ENCODE results near the gene LRRN1.
"Not testable (repeated sequence)": the region's sequence is repeated elsewhere in the genome, so short reads cannot be mapped to it uniquely, and the experiment has no call there.

Gene LRRN1

DNA sequence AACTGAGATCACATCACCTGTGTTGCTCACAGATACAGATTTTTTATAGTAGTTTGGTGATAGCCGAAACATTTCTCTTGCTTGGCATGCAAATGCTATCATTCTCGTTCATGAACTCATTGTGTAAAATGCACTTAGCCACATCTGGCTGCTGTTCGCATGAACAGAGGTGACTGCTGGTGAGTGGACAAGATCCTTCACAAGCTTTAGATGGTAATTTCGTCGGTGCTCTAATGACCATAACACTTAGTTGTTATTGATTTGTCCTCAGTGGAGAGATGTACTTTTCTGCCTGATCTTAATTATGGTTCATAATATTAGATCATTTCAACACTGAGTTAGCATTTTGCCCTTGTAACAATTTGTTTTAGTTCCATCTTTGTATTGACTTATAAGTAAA lies 13.8 kb downstream of the LRRN1 start:
- no peak for DNase-seq

DNA sequence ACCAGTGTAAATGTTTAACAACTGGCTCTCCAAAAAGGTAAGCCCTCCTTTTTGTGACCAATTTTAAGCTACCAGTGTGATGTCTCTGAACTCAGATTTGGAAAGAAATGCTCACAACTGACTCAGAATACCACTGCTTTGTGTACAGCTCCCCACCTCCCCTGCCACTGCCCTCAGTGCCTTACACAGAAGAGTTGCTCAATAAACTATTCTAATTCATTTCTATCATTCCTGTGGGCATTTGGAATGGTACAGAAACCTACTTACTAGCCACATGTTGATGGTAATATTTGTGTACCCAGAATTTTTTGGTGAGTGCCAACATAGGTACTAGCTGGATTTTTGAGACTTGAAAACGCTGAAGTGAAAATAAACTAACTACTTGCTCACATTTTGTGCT lies 16.0 kb downstream of the LRRN1 start:
- DNase-seq = no peak

DNA sequence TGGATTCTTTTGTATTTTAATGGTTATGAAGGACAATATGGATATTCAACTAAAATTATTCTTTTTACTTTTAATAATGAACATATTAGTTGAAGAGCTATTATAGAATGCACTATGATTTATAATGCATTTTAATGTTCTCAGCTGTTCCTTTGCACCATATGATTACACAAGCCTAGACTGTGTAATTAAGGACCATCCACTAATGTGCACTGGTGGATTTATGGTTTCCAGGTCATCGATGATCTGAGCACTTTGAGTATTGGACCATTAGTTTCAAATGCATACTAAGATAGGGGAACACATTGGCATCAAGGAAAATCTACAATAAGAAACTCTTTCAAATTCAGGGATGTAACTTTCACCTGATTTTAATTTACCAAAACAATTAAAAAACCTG lies 16.8 kb downstream of the LRRN1 start:
- DNase-seq = no peak

DNA sequence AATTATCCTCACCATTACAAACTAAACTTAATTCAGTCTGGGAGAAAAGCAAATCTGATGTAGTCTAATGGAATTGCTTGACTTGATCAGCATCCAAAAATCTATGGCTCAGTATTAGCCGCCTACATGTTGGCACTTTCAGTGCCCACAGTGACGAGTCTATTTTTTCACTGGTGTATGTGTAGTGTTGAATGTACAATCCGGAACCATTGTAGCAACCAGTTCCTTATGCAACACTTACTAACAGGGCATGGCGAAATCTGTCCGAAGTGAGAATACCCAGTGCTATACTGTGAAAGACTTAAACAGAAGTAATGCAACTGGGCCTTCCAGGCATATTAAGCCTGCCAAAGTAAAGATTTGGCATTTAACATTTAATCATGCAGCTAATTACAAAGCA lies 18.6 kb downstream of the LRRN1 start:
- DNase-seq = no peak

DNA sequence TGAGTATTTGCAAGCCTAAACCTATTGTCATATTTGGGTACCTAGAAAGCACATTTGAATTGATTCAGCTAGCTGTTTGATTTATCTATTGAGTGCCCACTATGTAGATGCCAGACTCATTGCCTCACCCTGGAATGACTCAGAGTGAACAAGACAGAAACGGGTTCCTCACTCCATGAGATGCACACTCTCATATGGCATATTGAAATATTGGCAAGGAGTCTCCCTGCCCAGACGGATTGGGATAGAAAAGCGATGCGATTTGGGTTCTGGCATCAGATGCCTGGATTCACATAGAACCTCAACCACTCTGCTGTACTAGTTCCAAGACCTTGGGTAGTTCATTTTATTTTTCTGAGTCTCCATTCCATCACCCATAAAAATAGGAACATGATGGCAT lies 22.5 kb downstream of the LRRN1 start:
- no peak for DNase-seq

DNA sequence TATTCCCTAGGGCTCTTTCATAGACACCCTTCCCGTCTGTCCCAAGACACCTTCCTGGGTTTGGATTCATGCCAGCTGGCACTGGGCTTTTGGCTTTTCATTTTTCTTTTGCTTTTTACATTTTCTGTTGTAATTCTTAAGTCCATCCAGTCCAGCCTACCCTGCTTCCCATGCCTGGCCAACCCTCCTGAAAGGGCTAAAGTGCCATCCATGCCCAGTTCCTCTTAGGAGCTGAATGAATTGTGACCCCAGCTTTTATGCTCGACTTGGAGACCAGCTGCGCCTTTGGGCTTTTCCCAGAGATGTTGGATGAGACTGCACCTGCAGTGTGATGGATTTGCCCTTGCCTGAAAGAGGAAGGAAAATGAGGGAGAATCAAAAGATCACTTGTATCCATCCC lies 25.8 kb downstream of the LRRN1 start:
- DNase-seq = no peak

DNA sequence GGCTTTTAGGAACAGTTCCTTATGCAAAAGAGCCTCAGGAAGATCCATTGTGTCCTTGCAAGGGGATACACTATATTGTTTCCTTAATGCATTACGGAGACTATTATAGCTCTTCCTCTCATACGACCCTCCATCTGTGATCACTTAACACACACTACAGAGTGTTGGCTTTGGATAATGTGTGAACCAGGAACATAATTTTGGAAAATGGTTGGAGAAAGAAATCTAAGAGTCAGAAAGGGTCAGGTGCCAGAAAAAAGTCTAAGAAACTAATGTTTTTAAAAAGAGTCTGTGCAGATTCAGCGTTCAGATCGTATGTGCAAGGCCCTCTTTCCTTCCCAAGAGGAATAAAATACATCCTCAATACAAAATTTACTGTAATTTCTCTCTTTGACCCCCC lies 27.3 kb downstream of the LRRN1 start:
- DNase-seq = no peak

DNA sequence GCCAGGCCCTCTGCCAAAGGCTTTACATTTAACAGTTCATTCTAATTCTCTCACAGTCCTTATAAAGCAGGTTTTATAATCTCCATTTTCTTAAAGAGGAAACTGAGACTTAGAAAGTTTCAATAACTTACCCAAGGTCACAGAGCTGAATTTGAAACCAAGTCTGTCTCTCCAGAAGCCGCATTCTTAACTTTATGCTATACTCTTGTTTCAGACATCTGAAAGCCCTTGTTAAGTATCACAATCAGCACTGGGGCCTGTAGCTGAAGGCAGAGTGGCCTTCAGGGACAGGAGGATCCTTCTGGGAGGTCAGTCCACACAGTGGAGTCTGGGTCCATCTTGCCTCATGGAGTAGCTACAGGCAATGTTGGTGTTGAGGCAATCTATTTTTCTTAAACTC lies 27.9 kb downstream of the LRRN1 start:
- no peak for DNase-seq

DNA sequence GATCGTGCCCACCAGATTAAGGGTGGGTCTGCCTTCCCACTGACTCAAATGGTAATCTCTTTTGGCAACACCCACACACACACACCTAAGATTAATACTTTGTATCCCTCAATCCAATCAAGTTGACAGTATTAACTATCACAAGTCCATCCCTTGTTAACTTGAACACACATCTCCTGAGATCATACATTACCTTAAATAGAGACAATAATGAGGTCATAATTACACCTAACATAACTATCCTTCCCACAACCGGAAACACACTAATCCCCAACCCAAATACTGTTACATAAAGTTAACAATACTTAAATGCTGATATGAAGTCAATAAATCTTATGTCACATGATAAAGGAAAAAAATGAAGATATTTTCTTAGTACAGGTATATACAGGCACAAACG lies 29.2 kb downstream of the LRRN1 start:
- not testable (repeated sequence) for DNase-seq

DNA sequence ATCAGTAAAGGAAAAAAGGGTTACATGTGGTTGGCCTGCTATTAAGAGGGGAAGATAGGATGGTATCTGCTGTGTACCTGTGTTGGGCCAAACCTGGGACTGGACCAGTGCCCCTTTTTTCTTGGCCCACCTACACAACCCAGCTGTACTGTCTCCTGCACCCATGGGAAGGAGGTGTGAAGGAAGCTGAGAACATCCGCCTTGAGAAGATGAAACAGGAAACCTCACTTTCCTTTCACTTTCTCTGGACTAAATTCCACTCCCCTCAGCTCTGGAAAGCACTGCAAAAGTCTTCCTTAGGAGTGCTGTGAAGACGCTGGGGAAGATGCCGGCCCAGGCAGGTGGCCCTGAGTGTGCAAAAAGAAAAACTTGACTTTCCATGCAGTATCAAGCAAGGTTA lies 37.6 kb downstream of the LRRN1 start:
- DNase-seq = no peak

DNA sequence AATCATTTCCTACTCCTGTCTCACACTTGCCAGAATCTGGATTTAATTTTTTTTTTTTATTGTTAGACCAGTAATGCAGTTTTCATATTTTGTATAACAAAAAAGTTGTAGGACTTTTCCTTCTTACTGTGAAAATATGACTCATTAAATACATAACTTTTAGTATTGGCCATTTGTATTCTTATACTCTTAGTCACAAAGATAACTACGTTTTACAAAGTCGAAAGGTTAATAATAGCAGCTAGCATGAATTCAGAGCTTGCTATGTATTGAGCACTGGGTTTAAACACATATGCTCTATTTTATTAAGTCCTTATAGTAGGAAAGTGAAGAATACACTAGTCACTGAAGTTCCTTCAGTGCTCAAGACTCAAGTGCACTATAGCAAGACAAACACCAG lies 43.1 kb downstream of the LRRN1 start:
- no peak for DNase-seq

DNA sequence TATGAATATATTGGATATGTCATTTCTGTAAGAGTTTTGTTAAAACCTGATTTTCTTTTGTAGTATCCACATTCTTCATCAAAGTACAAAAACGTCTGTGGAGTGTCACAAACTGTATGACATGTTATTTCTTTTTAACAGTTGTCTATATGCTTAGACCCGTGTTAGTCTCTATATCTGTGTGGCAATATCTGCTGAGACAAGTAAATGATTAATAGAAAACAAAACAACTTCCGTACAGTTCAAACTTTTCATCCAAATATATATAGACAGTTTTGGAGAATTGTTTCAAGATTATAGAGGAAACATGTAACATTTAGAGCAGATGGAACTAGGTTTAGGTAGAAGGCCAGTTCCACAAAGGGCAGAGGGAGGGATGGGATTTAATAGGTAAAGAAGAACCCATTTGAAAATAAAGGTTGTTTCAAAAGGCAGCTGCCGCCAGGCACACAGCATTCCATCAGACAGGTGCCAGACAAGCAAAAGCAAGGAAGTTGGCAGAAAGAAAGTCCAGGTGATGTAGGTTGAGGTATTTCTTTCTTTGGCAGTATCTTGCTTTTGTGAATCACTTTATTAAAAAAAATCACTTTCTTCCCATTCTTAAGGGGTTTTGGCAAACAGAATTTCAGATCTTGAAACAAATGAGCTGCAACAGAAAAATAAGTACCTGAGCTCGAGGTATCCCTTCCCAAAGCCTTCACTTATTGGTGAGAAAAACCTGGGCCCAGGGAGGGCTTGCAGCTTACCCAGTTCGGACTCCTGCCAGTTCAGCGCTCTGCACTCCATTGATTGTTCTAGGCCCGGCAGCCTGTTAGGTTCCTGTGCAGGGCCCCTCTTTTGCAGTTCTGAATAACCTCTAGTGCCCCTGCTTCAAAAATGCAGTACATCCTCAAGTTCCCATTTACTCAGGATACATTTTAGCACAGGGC lies 49.0 kb downstream of the LRRN1 start:
- no peak for DNase-seq

DNA sequence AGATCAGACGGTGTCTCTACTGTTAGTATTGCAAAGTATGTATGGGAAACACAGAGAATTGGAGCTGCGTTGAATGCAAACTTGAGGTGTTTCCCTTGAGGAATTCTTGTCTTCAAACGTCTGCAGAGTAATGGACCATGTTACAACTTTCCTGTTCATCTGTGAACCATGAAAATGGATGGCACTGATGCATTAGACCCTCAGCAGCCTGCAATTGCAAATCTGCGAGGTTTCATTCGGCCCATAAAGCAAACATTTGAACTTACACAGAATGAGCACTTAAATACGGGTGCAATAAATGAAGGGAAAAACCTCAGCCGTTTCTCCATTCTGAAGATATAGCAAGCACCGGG lies 49.7 kb downstream of the LRRN1 start:
- DNase-seq = no peak

DNA sequence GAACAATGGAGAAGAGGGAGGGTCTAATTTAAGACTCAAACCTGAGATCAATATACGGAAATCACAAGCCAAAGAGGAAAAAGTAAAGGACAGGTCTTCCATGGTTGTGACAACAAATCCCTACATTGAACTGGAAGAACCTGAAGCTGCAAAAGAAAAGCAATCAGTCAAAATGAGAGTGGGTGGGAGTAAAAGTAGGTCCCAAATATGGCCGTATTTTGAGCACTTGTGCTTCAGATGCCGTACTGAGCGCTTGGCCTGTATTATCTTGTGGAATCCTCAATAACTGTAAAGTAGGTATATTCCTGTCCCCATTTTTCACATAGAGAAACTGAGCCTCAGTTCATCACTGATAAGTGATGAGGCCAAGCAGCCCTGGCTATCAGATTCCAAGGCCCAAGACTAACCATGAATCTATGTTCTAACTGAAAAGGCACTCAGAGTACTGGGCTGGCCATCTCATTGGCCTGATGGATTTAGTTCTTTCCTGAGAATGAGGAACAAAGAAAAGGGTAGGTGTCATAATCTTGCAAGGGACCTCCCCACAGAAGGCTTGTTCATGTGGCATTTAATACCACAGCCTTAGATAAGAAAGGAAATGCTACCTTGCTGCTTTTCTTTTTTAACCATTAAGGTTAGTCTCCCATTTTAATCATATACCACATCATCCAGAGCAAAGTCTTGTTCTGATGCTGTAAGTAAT lies 52.5 kb downstream of the LRRN1 start:
- no peak for DNase-seq

DNA sequence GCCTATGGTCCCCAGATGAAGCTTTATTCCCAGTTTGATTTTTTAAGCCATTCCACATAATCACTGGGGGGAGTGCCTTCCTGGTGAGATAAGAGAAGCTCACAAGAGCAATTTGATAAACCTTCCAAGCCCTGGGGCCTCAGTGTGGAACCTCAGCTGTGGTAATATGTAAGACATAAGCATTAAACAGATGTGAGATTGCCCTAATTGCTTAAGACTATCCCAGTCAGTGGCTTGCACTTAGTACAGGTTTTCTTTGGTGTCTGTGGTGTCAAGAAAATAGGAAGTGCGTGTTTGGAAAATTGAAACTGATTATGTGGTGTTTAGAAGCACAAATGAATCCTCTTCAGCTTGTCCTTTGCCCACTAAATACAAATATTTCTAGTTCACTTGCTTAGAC lies 54.3 kb downstream of the LRRN1 start:
- DNase-seq = no peak

DNA sequence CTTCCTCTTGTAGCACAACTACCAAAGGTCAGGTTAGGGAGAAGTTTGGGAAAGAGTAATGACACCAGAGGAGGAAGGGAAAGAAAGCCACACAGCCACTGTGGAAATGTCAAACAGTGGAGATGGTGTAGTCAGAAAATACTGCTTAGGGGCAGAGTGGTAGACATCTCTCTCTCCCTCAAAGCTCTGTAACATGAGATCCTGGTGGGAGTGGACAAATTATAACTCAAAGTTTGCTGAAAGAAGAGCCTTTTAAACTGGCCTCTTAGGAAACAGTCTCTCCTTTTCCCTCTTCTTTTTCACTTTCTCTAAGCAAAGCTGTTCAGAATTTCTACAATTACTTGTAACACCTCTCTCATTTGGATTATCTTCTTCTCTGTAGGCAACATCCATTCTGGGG lies 55.8 kb downstream of the LRRN1 start:
- no peak for DNase-seq

DNA sequence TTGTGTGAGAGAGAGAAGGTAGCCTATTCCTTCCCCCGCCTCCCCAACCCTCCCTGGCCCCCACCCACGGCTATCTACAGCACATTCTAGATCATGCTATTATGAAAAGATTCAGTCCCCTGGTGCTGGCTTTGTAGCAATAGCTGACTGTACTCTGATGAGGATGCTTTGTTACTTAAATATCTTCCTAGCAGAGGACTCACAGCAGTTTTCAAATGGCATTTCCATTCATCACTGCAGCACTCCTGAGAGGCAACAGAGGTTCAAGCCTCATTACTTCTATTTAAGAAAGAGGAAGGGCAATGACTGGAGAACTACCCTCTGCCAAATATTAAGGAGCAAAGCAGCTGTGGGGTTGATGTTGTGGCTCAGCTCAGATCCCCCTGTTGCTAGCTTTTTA lies 61.0 kb downstream of the LRRN1 start:
- no peak for DNase-seq

DNA sequence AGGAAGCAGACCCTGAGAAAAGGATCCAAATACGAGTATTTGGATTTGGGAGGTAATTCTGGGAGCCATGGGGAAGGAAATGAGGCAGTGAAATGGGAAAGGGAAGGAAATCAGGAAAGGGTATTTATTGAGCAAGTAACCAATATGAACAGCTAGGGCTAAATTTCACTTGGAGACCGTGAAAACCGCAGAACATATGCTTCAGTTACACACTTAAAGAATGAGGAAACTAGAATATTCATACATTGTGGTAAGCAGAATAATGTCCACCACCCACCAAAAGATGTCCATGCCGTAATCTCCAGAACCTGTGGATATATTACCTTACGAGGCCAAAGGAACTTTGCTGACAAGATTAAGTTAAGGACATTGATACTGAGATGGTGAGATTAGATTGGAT lies 63.3 kb downstream of the LRRN1 start:
- DNase-seq = no peak

DNA sequence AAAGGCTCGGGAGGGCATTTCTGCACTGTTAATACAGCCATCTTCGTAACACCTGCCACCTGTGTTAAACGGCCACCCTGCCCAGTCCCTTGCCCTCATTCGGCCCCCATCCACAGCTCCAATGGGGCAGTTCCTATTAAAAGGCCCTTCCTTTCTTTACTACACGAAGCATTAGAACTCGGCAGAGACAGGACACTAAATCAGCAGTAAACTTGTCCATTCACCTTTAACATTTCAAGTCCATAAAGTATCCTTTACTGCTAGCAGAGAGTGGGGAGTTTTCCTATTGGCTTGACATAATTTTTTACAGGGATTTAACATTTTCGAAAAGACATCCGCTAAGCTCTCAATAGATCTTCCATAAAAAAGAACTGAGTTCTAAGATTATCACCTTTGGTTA lies 76.3 kb downstream of the LRRN1 start:
- DNase-seq = no peak

DNA sequence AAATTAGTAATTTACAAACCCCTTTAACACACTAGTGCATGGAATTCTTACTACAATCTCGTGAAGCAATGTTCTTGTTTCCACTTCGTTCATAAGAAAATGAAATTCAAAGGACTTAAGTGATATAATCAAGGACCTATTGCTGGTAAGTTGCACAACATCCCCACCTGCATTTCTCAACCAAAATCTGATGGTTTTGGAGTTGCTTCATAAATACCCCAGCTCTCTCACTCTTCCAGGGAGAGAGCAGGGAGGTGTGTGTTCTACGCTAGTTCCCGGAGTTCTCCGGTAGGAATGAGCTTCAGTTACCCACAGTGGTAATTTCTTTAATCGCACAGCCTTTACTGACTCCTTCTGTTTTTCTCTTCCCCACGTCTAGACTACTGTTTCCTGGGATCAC lies 81.8 kb downstream of the LRRN1 start:
- no peak for DNase-seq

DNA sequence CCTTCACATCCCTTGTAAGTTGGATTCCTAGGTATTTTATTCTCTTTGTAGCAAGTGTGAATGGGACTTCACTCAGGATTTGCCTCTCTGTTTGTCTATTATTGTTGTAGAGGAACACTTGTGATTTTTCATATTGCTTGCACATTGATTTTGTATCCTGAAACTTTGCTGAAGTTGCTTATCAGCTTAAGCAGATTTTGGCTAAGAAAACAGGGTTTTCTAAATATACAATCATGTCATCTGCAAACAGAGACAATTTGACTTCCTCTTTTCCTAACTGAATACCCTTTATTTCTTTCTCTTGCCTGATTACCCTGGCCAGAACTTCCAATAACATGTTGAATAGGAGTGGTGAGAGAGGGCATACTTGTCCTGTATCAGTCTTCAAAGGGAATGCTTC lies 88.1 kb downstream of the LRRN1 start:
- DNase-seq = not testable (repeated sequence)

DNA sequence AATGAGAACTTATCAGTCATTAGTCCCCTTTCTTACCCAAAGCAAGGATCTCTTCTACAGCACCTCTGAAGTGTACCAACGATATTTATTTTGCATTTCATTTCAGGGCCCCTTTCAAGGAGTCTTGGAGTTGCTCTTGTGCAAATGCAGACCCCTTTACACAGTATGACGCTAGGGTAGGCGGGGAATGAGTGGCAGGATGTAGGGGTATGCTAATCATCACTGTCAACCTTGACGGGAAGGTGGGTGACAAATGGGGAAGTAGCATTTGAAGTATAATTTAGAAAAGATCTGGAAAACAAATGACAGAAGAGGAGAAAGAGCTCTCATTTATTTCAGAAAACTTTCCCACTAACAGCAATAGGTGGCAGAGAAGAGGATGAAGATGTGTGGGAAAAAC lies 94.4 kb downstream of the LRRN1 start:
- no peak for DNase-seq

Data from left hindlimb (tissue), 1 donor.